Esophagus squamous epithelium (tissue), 4 donors: ENCODE measurements around the gene CROCC.
"Not testable (repeated sequence)": the region's sequence is repeated elsewhere in the genome, so short reads cannot be mapped to it uniquely, and the experiment has no call there.

Experiments
- CTCF ChIP-seq, 6 experiments: fragments of 450-650 bp in 4 of 6; fragments of 200-600 bp in 2 of 6; sonication (generic) in 2 of 6; IDR thresholded peaks; one replicate each; pipeline ENCODE4 v1.5.1; 2016 to 2019; ENCODE audit warnings: antibody characterized with exemption in 6 of 6, mild to moderate bottlenecking in 4 of 6, moderate library complexity in 4 of 6
- POLR2A ChIP-seq, 4 donors: fragments of 450-650 bp; IDR thresholded peaks; one replicate each; pipeline ENCODE4 v1.6.1; 2017; ENCODE audit warnings: antibody characterized with exemption in 4 of 4, mild to moderate bottlenecking in 4 of 4, moderate library complexity in 3 of 4

DNA sequence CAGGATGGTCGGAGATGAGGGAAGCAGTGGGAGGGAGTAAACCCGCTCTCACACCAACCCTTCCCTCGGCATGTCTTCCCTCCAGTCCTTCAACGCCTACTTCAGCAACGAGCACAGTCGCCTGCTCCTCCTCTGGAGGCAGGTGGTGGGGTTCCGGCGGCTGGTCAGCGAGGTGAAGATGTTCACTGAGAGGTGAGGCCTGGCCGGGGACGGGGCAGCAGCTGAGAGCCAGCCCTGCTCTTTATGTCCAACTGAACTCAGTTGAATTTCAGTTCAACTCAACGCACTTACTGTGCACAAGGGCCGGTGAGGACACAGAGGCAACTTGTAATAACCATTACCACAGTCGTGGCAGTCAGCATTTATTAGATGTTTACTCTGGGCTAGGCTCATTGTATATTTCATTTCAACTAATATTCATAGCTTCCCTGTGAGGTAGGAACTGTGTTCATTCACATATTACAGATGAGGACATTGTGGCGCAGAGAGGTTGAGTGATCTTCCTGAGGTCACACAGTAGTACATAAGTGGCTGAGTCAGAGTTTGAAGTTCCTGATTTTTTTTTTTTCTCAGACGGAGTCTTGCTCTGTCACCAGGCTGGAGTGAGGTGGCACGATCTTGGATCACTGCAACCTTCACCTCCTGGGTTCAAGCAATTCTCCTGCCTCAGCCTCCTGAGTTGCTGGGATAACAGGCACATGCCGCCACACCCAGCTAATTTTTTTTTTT lies 9.6 kb downstream of the CROCC start:
- not testable (repeated sequence) for TF ChIP-seq CTCF, POLR2A (IDR thresholded peaks at IDR 0.05)
